Measurements from ENCODE around the gene XPO6. TPM values are rescaled to one million over a fixed set of nuclear protein-coding genes. Genes with fewer than 3 reads are reported as not detected.

The XPO6 gene
- polyA plus RNA-seq, 3 donors: 79.7 to 85.3 (median 84.8) TPM

DNA sequence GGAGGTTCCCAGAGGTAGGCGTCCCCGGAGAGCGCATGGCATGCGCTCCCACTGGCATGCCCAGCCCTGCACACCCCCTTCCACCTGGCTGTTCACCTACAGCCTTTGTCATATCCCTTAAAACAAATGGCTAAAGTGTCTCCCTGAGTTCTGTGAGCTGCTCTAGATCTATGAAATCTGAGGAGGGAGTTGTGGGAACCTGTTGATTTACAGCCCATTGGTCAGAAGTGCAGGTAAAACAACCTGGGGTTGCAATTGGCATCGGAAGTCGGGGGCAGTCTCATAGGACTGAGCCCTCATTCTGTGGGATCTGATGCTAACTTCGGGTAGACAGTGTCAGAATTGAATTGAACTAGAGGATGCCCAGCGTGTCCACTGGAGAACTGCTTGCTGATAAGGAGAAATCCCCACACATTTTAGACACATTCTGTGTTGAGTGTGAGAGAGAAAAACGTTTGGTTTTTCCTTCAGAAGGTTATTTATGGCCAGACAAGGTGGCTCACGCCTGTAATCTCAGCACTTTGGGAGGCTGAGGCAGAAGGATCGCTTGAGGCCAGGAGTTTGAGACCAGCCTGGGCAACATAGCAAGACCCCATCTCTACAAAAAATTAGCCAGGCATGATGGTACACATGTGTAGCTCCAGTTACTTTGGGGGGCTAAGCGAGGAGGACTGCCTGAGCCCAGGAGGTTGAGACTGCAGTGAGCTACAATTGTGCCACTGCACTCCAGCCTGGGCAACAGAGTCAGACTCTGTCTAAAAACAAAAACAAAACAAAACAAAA, 126.2 kb downstream of the XPO6 start:
- DNase-seq (ENCODE audit: extremely low read depth in 1 of 11, low read depth in 9 of 11, low spot score in 4 of 11): no peak

DNA sequence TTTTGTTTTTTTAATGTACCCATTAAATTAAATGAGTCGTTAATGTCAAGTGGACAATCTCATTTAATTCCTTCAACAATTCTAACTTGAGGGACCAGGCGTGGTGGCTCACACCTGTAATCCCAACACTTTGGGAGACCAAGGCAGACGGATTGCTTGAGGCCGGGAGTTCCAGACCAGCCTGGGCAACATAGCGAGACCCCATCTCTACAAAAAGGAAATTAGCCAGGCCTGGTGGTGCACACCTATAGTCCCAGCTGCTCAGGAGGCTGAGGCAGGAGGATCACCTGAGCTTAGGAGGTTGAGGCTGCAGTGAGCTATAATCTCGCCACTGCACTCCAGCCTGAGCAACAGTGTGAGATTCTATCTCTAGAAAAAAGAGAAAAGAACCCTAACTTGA, 127.6 kb downstream of the XPO6 start:
- no peak for DNase-seq (ENCODE audit: extremely low read depth in 1 of 11, low read depth in 9 of 11, low spot score in 4 of 11)

DNA sequence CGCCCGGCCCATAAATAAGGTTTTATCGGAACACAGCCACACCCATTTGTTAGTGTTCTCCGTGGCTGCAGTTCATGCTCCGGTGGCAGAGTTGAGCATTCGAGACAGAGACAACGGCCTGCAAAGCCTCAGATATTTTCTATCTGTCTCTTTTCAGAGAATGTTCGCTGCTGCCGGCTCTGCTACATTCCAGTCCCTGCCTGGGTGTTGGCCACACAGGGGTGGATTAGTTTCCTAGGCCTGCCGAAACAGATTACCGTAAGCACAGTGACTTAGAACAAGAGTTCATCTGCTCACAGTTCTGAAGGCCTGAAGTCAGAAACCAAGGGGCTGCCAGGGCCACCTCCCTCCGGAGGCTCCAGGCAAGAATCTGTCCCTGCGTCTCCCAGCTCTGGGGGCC, 129.1 kb downstream of the XPO6 start:
- no peak for DNase-seq (ENCODE audit: extremely low read depth in 1 of 11, low read depth in 9 of 11, low spot score in 4 of 11)

DNA sequence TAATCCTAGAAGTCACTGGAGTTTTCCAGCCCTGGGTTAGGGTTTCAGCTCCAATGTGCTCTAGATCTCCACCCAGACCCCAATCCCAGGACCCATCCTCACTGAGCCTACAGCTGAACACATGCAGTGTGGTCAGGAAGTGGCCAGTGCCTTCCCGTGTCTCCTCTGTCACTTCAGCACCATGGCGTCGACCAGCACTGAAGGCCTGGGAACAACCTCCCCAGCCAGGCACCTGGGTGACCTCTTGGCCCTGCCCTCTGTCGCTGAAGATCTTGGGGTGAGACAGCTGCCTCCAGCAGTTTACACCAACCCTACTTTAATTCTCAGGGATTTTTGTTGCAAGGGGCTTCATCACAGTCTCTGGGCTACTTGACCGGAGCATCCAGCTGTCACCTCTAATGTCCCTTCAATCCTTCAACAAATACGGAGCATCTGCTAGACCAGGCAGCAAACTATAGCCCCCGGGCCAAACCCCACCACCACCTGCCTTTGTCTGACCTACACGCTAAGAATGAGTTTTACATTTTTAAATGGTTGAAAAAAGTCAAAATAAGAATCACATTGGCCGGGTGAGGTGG, 130.3 kb downstream of the XPO6 start:
- no peak for DNase-seq (ENCODE audit: extremely low read depth in 1 of 11, low read depth in 9 of 11, low spot score in 4 of 11)

DNA sequence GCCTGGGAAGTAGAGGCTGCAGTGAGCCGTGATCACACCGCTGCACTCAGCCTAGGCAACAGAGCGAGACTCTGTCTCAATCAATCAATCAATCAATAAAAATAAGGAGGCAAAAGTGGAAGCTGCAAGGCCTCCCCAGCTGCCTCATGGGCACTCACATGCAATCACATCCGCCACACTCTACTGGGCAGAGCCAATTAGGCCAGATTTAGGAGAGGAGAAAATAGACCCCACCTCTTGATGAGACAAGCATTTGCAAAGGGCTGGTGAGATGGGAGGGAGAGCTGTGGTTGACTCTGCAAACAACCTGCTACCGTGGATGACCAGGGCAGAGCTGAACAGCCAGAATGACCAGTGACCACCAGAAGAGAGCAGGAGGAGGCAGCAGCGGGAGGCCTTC, 133.5 kb downstream of the XPO6 start:
- DNase-seq (ENCODE audit: extremely low read depth in 1 of 11, low read depth in 9 of 11, low spot score in 4 of 11): no peak

DNA sequence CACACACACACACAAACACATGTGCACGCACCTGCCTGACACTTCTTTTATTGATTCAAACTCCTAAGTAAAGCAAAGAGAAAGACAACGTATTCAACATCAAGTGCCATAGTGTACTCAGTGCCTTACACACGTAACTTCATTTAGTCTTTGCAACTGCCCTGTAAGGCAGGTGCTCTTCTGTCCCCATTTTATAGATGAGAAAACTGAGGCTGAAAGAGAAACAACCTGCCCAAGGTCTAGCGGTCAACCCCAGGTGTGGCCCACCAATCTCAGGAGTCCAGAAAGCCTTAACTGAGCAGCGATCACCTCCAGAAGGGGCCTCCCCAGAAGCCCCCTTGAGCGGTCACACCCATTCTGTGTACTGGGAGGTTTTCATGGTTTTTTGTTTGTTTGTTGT, 137.9 kb downstream of the XPO6 start:
- DNase-seq (ENCODE audit: extremely low read depth in 1 of 11, low read depth in 9 of 11, low spot score in 4 of 11): no peak

DNA sequence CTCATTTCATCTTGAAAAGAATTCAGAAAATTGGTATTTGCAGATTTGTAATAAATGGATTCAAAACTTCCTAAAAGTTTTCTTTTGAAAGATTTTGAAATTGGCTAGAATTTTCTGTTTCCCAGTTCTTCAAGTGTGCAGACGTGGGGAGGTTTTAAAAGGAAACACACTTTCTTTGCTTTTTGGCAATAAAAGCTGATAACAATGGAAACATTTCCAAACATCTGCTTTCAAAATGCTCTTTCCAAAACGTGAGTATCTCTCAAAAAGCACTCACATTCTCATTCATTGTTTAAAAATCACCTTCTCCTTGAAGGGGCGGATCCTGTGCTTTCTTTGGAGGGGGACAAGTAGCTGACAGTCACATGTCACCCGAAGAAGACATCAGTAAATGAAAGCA, 139.7 kb downstream of the XPO6 start:
- DNase-seq (ENCODE audit: extremely low read depth in 1 of 11, low read depth in 9 of 11, low spot score in 4 of 11): no peak

DNA sequence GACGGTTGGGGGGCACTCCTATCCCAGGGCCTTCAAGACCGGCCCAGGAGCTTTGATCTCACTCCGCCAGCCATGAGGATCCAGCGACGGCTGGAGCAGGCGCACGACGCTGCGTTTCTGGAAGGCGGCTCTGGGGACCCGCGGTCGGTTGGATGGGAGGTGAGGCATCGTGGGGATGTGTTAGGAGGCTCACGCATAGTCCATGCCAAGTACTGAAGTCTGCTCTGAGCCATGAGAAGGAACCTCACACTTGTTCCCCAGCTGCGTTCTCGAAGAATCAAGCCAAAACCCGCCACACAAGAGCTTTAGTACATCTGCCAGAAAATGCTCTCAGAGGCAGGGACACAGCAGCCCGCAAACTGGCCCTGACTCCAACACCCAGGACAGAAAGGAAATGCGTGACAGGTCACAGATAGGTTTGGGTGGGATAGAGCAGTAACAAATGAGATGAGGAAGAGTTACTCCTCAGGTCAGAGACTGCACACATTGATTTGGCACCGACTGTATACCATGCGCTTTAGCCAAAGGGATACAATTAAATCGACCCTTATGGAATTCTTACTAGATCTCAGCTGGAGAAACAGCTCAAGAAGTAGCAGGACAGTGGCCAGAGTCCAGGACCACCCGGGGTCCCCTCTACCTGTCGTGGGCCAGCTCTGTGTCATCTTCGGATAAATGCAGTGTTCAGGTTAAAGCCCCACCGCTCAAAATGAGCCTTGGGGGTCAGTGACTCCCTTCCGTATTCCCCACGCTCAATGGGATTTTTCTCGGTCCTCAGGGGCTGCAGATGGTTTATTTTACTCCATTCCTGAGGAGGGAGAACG, 141.6 kb downstream of the XPO6 start:
- no peak for DNase-seq (ENCODE audit: extremely low read depth in 1 of 11, low read depth in 9 of 11, low spot score in 4 of 11)

DNA sequence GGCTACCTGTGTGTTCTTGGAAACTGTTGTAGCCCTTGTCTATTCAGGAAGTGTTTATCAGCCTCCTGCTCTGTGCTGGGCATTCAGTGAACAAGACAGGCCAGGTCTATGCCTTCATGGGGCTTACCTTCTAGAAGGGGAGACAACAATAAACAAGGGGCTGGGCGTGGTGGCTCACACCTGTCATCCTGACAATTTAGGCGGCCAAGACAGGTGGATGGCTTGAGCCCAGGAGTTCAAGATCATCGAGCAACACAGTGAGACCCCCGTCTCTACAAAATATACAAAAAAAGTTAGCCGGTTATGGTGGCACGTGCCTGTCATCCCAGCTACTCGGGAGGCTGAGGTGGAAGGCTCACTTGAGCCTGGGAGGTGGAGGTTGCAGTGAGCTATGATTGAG, 142.8 kb downstream of the XPO6 start:
- DNase-seq (ENCODE audit: extremely low read depth in 1 of 11, low read depth in 9 of 11, low spot score in 4 of 11): no peak

DNA sequence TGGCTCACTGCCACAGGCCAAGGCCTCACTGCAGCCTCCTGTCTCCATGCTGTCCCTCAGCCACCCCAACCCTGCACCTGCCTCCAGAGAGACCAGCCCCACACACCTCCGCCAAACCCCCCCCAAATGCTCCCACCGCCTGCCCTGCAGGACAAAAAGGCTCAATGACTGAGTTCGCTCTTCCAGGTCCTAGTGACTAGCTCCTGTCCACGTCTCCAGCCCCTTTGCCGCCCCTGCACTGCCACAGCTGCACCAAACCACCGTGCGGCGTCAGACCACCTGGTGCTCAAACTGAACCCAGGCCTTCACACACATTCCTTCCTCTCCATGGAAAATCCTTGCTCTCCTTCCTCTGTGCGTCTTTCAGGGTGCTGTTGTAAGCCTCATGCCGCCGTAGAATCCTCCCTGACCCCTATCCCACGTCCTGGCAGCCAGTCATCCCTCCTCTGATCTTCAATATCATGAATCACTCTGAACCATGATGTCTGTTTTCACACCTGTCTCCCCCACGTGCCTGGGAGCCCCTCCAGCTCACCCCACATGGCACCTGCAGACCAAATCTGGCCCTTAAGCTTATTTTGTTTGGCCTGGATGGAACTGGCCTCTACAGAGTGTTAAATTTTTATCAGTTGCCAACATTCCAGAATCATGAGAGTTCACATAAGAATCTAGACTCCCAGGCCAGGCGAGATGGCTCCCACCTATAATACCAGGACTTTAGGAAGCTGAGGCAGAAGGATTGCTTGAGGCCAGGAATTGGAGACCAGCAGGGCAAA, 144.0 kb downstream of the XPO6 start:
- no peak for DNase-seq (ENCODE audit: extremely low read depth in 1 of 11, low read depth in 9 of 11, low spot score in 4 of 11)

DNA sequence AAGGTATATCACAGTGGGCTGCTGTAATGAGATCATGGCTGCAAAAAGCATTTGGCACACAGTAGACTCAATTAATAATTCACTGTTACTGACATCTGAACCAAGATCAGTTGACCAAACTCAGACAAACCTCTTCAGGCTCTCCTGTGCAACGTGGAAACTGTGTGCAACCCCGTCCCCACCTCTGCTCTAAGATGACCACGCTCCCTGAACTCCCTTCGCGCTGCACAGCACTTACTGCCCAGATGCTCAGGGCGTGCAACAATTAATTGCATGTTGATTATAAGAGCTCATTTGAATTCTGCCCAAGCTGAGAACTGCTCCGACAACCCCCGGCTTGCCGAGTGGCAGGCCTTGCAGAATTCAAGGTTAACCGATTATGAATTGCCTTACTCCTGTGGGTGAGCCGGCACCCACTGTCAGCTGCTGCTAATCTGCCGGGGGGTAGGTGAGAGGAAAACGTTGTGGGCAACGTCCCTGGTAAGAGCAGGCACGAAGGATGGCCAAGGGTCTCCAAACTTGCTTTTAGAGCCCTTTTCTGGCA, 147.0 kb downstream of the XPO6 start:
- DNase-seq (ENCODE audit: extremely low read depth in 1 of 11, low read depth in 9 of 11, low spot score in 4 of 11): no peak

DNA sequence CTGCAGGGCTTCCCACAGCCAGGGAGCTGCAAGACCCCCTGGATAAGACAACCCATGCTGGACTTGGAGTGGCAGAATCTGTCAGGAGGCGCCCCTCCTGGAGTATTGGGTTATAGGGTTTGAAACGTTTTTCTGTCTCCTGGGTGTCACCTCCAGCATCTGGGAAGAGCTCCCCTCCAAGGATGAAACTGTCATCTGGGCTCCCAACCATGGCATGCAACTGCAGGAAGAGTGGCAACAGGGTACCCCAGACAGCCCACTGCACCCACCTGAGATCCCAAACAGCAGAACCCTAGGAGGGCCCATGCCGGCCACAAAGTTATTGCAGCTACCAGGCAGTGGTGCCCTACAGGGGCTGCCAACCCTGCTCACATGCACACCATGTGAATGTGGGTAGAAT, 147.6 kb downstream of the XPO6 start:
- no peak for DNase-seq (ENCODE audit: extremely low read depth in 1 of 11, low read depth in 9 of 11, low spot score in 4 of 11)

DNA sequence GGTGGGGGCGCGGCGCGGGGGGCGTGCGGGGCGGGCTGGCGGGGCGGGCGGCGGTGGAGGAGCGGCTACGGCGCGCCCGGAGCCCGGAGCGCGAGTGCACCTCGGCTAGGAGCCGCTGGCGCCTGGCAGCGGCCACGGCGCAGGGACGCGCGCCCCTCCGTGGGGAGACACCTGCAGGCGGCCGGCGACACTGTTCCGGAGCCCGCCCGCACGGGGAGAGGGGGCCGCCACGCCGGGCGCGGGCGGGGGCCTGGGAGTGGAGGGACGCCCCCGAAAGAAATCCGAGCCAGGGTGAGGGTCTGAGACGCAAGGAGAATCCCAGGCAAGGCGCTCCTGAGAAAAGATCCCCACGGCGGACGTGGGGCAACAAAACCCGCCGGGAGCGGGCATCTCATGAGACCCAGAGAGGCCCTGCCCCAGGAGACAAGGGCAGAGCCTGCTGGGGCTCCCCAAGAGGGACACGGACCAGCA, 148.1 kb downstream of the XPO6 start, which contains the start of gene GSG1L:
Gene GSG1L, minus strand, starts transcription at position 124 of the 471 bp plus-strand sequence. CDS start 290 bp downstream, outside the sequence.
- DNase-seq (ENCODE audit: extremely low read depth in 1 of 11, low read depth in 9 of 11, low spot score in 4 of 11): peak in 1 of 11 donors; percentile 14

DNA sequence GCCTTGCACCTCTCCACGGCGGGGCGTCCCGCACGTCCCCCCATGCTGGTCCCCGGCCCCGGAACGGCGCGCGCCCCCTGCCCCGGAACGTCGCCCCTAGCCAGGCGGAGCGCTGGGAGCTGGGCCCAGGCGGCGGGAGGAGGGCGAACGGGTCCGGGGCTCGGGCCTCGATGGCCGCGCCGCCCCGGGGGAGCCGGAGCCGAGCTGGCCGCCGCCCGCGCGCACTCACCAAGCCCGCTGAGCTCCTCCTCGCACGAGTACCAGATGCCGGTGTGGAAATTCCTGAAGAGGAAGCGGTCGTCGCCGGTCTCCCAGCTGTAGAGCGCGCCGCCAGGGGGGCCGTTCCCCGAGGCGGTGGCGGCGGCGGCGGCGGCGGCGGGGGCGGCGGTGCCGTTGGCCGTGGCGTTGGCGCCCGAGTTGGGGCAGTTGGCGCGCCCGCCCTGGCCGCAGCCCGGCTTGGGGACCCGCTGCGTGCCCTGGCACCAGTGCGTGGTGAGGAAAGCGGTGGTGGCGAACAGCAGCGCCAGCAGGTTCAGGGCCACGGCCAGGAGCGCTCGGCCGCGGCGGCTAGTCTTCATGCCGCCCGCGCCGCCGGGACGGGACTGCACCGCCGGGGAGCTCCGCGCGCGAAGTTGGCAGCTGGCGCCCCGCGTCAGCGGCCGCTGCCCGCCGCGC, 148.8 kb downstream of the XPO6 start:
- peak in 1 of 11 donors; percentile 16 for DNase-seq (ENCODE audit: extremely low read depth in 1 of 11, low read depth in 9 of 11, low spot score in 4 of 11)

DNA sequence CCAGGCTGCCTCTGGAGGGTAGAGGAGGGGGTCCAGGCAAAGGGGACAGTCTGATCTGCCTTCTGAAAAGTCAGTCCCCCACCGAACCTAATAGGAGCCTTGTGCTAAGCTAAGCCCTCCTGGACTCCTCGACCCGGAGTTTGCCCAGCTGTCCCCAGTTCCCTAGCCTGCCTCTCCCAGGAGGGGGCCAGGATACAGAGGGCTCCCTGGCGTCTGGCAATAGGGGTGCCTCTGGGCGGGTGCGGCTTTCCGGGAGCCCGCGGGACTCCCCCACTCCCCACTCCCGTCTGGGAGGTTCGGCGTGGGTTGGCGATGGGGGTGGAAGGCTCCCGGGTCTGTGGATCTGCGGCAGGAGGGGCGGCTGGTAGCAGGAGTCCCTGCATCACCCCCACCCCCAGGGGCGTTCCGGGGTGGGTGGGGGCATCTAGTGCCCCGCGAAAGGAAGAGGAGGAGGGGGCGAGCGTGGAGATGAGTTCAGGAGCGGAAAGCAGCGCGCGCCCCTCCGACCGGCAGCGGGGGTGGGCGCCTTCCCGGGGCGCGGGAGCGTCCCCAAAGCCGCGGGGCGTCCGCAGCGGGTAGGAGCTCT, 149.4 kb downstream of the XPO6 start:
- DNase-seq (ENCODE audit: extremely low read depth in 1 of 11, low read depth in 9 of 11, low spot score in 4 of 11): no peak

DNA sequence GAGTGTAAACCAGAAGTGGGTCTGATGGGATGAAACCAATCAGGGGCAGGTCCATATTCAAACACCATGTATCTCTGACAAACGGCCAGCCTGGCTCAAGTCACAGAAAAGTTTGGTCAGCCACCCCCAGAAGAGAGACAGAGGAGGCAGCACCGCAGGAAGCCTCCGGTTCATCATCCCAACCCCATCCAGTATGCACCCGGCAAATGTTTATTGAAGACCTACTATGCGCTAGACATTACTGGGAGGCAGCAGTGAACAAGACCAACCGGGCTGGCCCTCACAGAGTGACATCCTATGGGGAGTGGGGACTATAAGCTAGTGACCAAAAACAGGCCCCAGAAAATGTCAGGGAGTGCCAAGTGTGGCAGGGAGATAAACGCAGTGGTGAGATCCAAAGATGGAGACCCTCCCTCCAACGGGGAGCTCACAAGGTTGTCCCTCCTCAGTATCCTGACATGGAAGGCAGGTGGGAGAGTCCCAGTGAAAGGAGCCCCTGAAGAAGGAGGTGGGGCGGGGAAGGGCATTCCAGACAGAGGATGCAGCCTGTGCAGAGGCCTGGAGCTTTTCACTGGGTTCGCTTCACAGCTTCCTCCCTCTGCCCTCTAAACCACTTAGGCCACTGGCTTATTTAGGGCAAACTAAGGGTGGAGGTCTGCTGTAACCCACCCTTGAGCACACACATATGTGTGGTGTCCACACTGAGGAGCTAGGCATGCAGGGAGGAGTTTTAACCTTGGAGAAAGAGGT, 150.2 kb downstream of the XPO6 start:
- DNase-seq (ENCODE audit: extremely low read depth in 1 of 11, low read depth in 9 of 11, low spot score in 4 of 11): no peak

DNA sequence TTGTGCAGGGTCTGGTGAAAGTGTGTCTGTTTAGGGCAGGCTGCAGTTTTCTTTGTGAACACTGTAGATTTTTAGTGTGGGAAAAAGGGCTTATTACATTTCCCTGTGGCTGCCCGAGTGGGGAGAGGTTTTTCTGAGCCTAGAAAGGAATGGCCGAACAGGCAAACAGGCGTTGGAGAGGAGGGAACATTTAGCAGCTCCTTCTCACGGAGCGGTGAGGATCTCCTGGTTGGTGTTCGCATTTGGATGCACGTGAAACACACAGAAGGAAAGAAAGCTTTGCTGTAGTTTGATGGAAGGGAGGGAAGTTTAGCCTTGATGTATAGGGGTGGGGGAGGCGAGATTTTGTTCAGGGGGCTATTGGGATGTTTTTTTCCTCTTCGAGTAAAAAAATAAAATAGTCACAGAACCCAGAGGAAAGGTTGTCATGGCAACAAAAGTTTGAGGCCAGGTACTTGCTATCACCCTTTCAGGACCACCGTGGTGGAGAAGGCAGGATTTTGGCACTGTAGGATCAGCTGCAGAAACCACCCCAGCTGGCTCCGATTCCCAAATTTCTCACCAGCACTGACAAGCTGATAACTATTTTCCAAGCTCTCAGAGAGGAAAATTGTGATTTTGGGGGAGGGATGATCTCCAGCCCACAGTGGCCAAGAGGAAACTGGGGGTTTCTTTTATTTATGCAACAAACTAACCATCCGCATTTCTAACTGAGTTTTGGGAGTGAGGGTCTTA, 151.8 kb downstream of the XPO6 start:
- no peak for DNase-seq (ENCODE audit: extremely low read depth in 1 of 11, low read depth in 9 of 11, low spot score in 4 of 11)

All from renal cortex interstitium (tissue), 11 donors.